H9 (cell line): ENCODE results near the gene MAGEA4. TPM values are rescaled to one million over a fixed set of nuclear protein-coding genes. Genes with fewer than 3 reads are reported as not detected.

Source experiments
- DNase-seq: peaks from one replicate; pipeline ENCODE4 v3.0.0-alpha.2; 2017
- H2AFZ ChIP-seq: one replicate; pipeline ENCODE4 v1.6.1; 2013; ENCODE audit warnings: mild to moderate bottlenecking, low read length, control low read depth, moderate library complexity
- H2AK5ac ChIP-seq: 2 replicates; pipeline ENCODE4 v1.6.1; 2013; ENCODE audit warnings: low read length, control low read depth, mixed read lengths; ENCODE audit not compliant: insufficient read length
- H2BK120ac ChIP-seq: one replicate; pipeline ENCODE4 v1.6.1; 2013; ENCODE audit warnings: low read depth, mild to moderate bottlenecking, low read length, control low read depth, inconsistent platforms; ENCODE audit not compliant: poor library complexity, severe bottlenecking
- H2BK12ac ChIP-seq: 2 replicates; pipeline ENCODE4 v1.6.1; 2013; ENCODE audit warnings: low read length, control low read depth, mixed read lengths, low read depth; ENCODE audit not compliant: insufficient read length
- H2BK15ac ChIP-seq: 2 replicates; pipeline ENCODE4 v1.6.1; 2013; ENCODE audit warnings: low read depth, low read length, control low read depth
- H2BK20ac ChIP-seq: one replicate; pipeline ENCODE4 v1.6.1; 2013; ENCODE audit warnings: low read depth, mild to moderate bottlenecking, low read length, control low read depth, inconsistent platforms; ENCODE audit not compliant: poor library complexity, severe bottlenecking
- H2BK5ac ChIP-seq: 2 replicates; pipeline ENCODE4 v1.6.1; 2013; ENCODE audit warnings: low read length, control low read depth, mixed read lengths; ENCODE audit not compliant: insufficient read length
- H3K14ac ChIP-seq: 2 replicates; pipeline ENCODE4 v1.6.1; 2013; ENCODE audit warnings: low read length, control low read depth; ENCODE audit not compliant: insufficient read depth
- H3K18ac ChIP-seq: 2 replicates; pipeline ENCODE4 v1.6.1; 2013; ENCODE audit warnings: low read depth, mild to moderate bottlenecking, mixed read lengths, low read length, control low read depth; ENCODE audit not compliant: insufficient read length
- H3K23ac ChIP-seq: 2 replicates; pipeline ENCODE4 v1.6.1; 2013; ENCODE audit warnings: low read length, control low read depth, mixed read lengths, low read depth; ENCODE audit not compliant: insufficient read length
- H3K23me2 ChIP-seq: 2 replicates; pipeline ENCODE4 v1.6.1; 2013; ENCODE audit warnings: low read depth, mild to moderate bottlenecking, mixed read lengths, low read length, control low read depth; ENCODE audit not compliant: insufficient read length, poor library complexity, severe bottlenecking
- H3K27ac ChIP-seq: 2 replicates; pipeline ENCODE4 v1.5.1; 2013; ENCODE audit warnings: low read length, control low read depth, mixed read lengths, low read depth; ENCODE audit not compliant: insufficient read length
- H3K27me3 ChIP-seq: 2 replicates; pipeline ENCODE4 v1.6.1; 2013; ENCODE audit warnings: low read length, control low read depth, inconsistent platforms; ENCODE audit not compliant: insufficient read depth
- H3K4ac ChIP-seq: 2 replicates; pipeline ENCODE4 v1.6.1; 2013; ENCODE audit warnings: low read depth, mild to moderate bottlenecking, control low read depth, inconsistent platforms, low read length, moderate library complexity
- H3K4me1 ChIP-seq: 2 replicates; pipeline ENCODE4 v1.6.1; 2013; ENCODE audit warnings: low read length, control low read depth, inconsistent platforms; ENCODE audit not compliant: insufficient read depth
- H3K4me2 ChIP-seq: 2 replicates; pipeline ENCODE4 v1.6.1; 2013; ENCODE audit warnings: low read length, control low read depth, mixed read lengths; ENCODE audit not compliant: insufficient read length, insufficient read depth
- H3K56ac ChIP-seq: 2 replicates; pipeline ENCODE4 v1.6.1; 2013; ENCODE audit warnings: low read depth, mild to moderate bottlenecking, mixed read lengths, low read length, control low read depth; ENCODE audit not compliant: insufficient read length
- H3K79me1 ChIP-seq: 2 replicates; pipeline ENCODE4 v1.6.1; 2013; ENCODE audit warnings: low read depth, mild to moderate bottlenecking, moderate library complexity, low read length, control low read depth, inconsistent platforms; ENCODE audit not compliant: insufficient read depth, poor library complexity, severe bottlenecking
- H3K79me2 ChIP-seq: 2 replicates; pipeline ENCODE4 v1.6.1; 2013; ENCODE audit warnings: low read length, control low read depth, inconsistent platforms; ENCODE audit not compliant: insufficient read depth
- H3K9ac ChIP-seq: 2 replicates; pipeline ENCODE4 v1.6.1; 2013; ENCODE audit warnings: low read length, control low read depth, mixed read lengths; ENCODE audit not compliant: insufficient read length; ENCODE audit errors: extremely low read depth
- H3K9me3 ChIP-seq: one replicate; pipeline ENCODE4 v1.6.1; 2013; ENCODE audit warnings: low read depth, low read length, inconsistent platforms; ENCODE audit not compliant: control insufficient read depth
- H3T11ph ChIP-seq: one replicate; pipeline ENCODE4 v1.6.1; 2013; ENCODE audit warnings: mild to moderate bottlenecking, low read length, control low read depth, inconsistent platforms
- H4K20me1 ChIP-seq: one replicate; pipeline ENCODE4 v1.6.1; 2013; ENCODE audit not compliant: control insufficient read depth, insufficient read length, insufficient read depth
- H4K5ac ChIP-seq: 2 replicates; pipeline ENCODE4 v1.6.1; 2013; ENCODE audit warnings: low read depth, mild to moderate bottlenecking, mixed read lengths, low read length, control low read depth; ENCODE audit not compliant: insufficient read length
- H4K8ac ChIP-seq: replicated peaks from 2 replicates; pipeline ENCODE4 v1.6.1; 2013; ENCODE audit warnings: low read length, control low read depth, mixed read lengths, low read depth; ENCODE audit not compliant: insufficient read length
- H4K91ac ChIP-seq: 2 replicates; pipeline ENCODE4 v1.6.1; 2013; ENCODE audit warnings: low read depth, mild to moderate bottlenecking, moderate library complexity, mixed read lengths, low read length, control low read depth; ENCODE audit not compliant: insufficient read length
- H3K27ac Mint-ChIP-seq, 3 experiments: 2 replicates in 2 of 3; 3 replicates in 1 of 3; pipeline ENCODE4 v1.8.0; 2020 to 2021; ENCODE audit warnings: mixed read lengths in 3 of 3, mild to moderate bottlenecking in 1 of 3, moderate library complexity in 1 of 3
- H3K27me3 Mint-ChIP-seq: 2 replicates; pipeline ENCODE4 v1.8.0; 2021; ENCODE audit warnings: low read depth, mild to moderate bottlenecking, moderate library complexity, mixed read lengths
- H3K36me3 Mint-ChIP-seq, 3 experiments: 2 replicates in 2 of 3; 3 replicates in 1 of 3; pipeline ENCODE4 v1.8.0; 2020 to 2021; ENCODE audit warnings: low read depth in 3 of 3, mixed read lengths in 3 of 3; ENCODE audit not compliant: insufficient read depth in 1 of 3
- H3K4me1 Mint-ChIP-seq, 2 experiments: 2 replicates each; pipeline ENCODE4 v1.8.0; 2020; ENCODE audit warnings: mixed read lengths in 2 of 2
- H3K4me3 Mint-ChIP-seq, 2 experiments: 2 replicates in 1 of 2; 3 replicates in 1 of 2; pipeline ENCODE4 v1.8.0; 2020 to 2021; ENCODE audit warnings: mild to moderate bottlenecking in 2 of 2, mixed read lengths in 2 of 2, moderate library complexity in 1 of 2
- H3K9me3 Mint-ChIP-seq, 2 experiments: 2 replicates in 1 of 2; 3 replicates in 1 of 2; pipeline ENCODE4 v1.8.0; 2020; ENCODE audit warnings: mild to moderate bottlenecking in 2 of 2, mixed read lengths in 2 of 2, moderate library complexity in 1 of 2
- CTCF ChIP-seq: fragments of 200-600 bp; sonication (generic); conservative IDR thresholded peaks from 3 replicates; pipeline ENCODE4 v1.8.0; 2021; ENCODE audit warnings: antibody characterized with exemption, mild to moderate bottlenecking
- WGBS: extraction: QIAGEN DNeasy Blood & Tissue Kit; methylation state at CpG from one replicate; pipeline ENCODE4 v1.1.7; 2013; ENCODE audit warnings: missing lambda C conversion rate, low lambda C conversion rate, mixed read lengths; ENCODE audit not compliant: insufficient read length; ENCODE audit errors: extremely low coverage; 5-methylcytosine and 5-hydroxymethylcytosine counted together
- total RNA-seq: library from RNA; stranded (reverse); gene quantifications from 2 replicates; pipeline ENCODE4 v1.2.1, GENCODE V29; 2021

The MAGEA4 gene
- total RNA-seq, 1 experiment from 2014 or later, result 0.68 TPM

- H3K23me2 ChIP-seq, result no peaks in the 10 kb centered on the region
- Mint-ChIP-seq H3K9me3 (peaks cover 86 to 89% of the 10 kb centered on the region in 2 experiments), H3K36me3 (peaks cover 24 to 37% (median 26%) of the 10 kb centered on the region in 3 experiments), H3K4me1 (no peaks in the 10 kb centered on the region), H3K27ac (no peak overlapping the region), H3K4me3 (no peak overlapping the region), H3K27me3 (peaks cover 3% of the 10 kb centered on the region)
- H3K4me1 ChIP-seq, result no peaks in the 10 kb centered on the region
- no peak overlapping the region for H2AK5ac ChIP-seq
- no peak overlapping the region for H2AFZ ChIP-seq
- H3K9ac ChIP-seq, result no peak overlapping the region
- no peak overlapping the region for H4K5ac ChIP-seq
- H3K23ac ChIP-seq, result no peak overlapping the region
- TF ChIP-seq CTCF, result no peak
- H2BK120ac ChIP-seq, result no peak overlapping the region
- no peak overlapping the region for H2BK5ac ChIP-seq
- no peaks in the 10 kb centered on the region for H3K79me1 ChIP-seq
- H3K4me2 ChIP-seq, result no peak overlapping the region
- no peaks in the 10 kb centered on the region for H3K27me3 ChIP-seq
- H3K27ac ChIP-seq, result no peak overlapping the region
- DNase-seq, result no peak
- no peak overlapping the region for H2BK20ac ChIP-seq
- no peak overlapping the region for H4K91ac ChIP-seq
- H3K9me3 ChIP-seq, result peaks cover 93% of the 10 kb centered on the region
- no peak overlapping the region for H2BK12ac ChIP-seq
- no peak overlapping the region for H3K56ac ChIP-seq
- H4K20me1 ChIP-seq, result no peaks in the 10 kb centered on the region
- no peak overlapping the region for H3K4ac ChIP-seq
- H2BK15ac ChIP-seq, result no peak overlapping the region
- H3K79me2 ChIP-seq, result no peaks in the 10 kb centered on the region
- WGBS, result no CpG with 5 or more reads among the region's 4 CpGs
- no peak overlapping the region for H3T11ph ChIP-seq
- H3K14ac ChIP-seq, result no peak overlapping the region
- no peak overlapping the region for H4K8ac ChIP-seq
- no peak overlapping the region for H3K18ac ChIP-seq
Measured at GRCh38 chrX:151958101-151958500, 45.4 kb downstream of the MAGEA4 start.
